ENCODE data around the gene NAT9. TPM values are rescaled to one million over a fixed set of nuclear protein-coding genes. Genes with fewer than 3 reads are reported as not detected.

NAT9 gene
- total RNA-seq, 1 experiment from 2014 or later = 63.5 TPM

- no peaks in the 10 kb centered on the region for H3K9me3 ChIP-seq (ENCODE audit: control insufficient read depth, low read depth, low read length)
- no peak overlapping the region for H3T11ph ChIP-seq (ENCODE audit: low read length)
- no peaks in the 10 kb centered on the region for H3K27me3 ChIP-seq (ENCODE audit: insufficient read depth, low read length)
- no peaks in the 10 kb centered on the region for H4K20me1 ChIP-seq (ENCODE audit: control insufficient read depth, insufficient read depth, insufficient read length)
- TF ChIP-seq CTCF (conservative IDR thresholded peaks at IDR 0.05) = no peak
- H3K27ac ChIP-seq (ENCODE audit: insufficient read length, low read depth, low read length) = no peak overlapping the region
- no peak overlapping the region for H3K9ac ChIP-seq (ENCODE audit: extremely low read depth, insufficient read length, low read length)
- H3K9me3 Mint-ChIP-seq = no peaks in the 10 kb centered on the region
- no peak overlapping the region for H4K5ac ChIP-seq (ENCODE audit: insufficient read length, low read depth, low read length)
- no peak for DNase-seq
- no peak overlapping the region for H3K4me2 ChIP-seq (ENCODE audit: insufficient read depth, insufficient read length, low read length)
- H3K27me3 Mint-ChIP-seq (ENCODE audit: low read depth) = peaks cover 43% of the 10 kb centered on the region
- no peak overlapping the region for H2BK5ac ChIP-seq (ENCODE audit: insufficient read length, low read length)
- no peaks in the 10 kb centered on the region for H3K23me2 ChIP-seq (ENCODE audit: insufficient read length, low read depth, low read length, poor library complexity, severe bottlenecking)
- no peak overlapping the region for H2BK12ac ChIP-seq (ENCODE audit: insufficient read length, low read depth, low read length)
- H3K56ac ChIP-seq (ENCODE audit: insufficient read length, low read depth, low read length) = no peak overlapping the region
- no peaks in the 10 kb centered on the region for H3K79me2 ChIP-seq (ENCODE audit: insufficient read depth, low read length)
- H2AFZ ChIP-seq (ENCODE audit: low read length) = no peak overlapping the region
- no peak overlapping the region for H3K23ac ChIP-seq (ENCODE audit: insufficient read length, low read depth, low read length)
- no peak overlapping the region for H3K14ac ChIP-seq (ENCODE audit: insufficient read depth, low read length)
- no peak overlapping the region for H3K18ac ChIP-seq (ENCODE audit: insufficient read length, low read depth, low read length)
- no peak overlapping the region for H3K4me3 Mint-ChIP-seq
- H3K27ac Mint-ChIP-seq = no peak overlapping the region
- no peaks in the 10 kb centered on the region for H3K4me1 Mint-ChIP-seq
- WGBS (ENCODE audit: extremely low coverage, insufficient read length, low lambda C conversion rate) = no CpG with 5 or more reads among the region's 5 CpGs
- H2BK15ac ChIP-seq (ENCODE audit: low read depth, low read length) = no peak overlapping the region
- no peaks in the 10 kb centered on the region for H3K4me1 ChIP-seq (ENCODE audit: insufficient read depth, low read length)
- H2BK20ac ChIP-seq (ENCODE audit: low read depth, low read length, poor library complexity, severe bottlenecking) = no peak overlapping the region
- H4K8ac ChIP-seq (replicated peaks; ENCODE audit: insufficient read length, low read depth, low read length) = no peak overlapping the region
- no peak overlapping the region for H2BK120ac ChIP-seq (ENCODE audit: low read depth, low read length, poor library complexity, severe bottlenecking)
- H3K79me1 ChIP-seq (ENCODE audit: insufficient read depth, low read depth, low read length, poor library complexity, severe bottlenecking) = no peaks in the 10 kb centered on the region
- H3K36me3 Mint-ChIP-seq (ENCODE audit: insufficient read depth in 1 of 3, low read depth in 3 of 3) = no peaks in the 10 kb centered on the region
- H2AK5ac ChIP-seq (ENCODE audit: insufficient read length, low read length) = no peak overlapping the region
- no peak overlapping the region for H4K91ac ChIP-seq (ENCODE audit: insufficient read length, low read depth, low read length)
- no peak overlapping the region for H3K4ac ChIP-seq (ENCODE audit: low read depth, low read length)
Measured at GRCh38 chr17:74723891-74724290, 52.3 kb downstream of the NAT9 start.
